Measurements from ENCODE around the gene IER3.

The IER3 gene, protein sequence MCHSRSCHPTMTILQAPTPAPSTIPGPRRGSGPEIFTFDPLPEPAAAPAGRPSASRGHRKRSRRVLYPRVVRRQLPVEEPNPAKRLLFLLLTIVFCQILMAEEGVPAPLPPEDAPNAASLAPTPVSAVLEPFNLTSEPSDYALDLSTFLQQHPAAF

DNA sequence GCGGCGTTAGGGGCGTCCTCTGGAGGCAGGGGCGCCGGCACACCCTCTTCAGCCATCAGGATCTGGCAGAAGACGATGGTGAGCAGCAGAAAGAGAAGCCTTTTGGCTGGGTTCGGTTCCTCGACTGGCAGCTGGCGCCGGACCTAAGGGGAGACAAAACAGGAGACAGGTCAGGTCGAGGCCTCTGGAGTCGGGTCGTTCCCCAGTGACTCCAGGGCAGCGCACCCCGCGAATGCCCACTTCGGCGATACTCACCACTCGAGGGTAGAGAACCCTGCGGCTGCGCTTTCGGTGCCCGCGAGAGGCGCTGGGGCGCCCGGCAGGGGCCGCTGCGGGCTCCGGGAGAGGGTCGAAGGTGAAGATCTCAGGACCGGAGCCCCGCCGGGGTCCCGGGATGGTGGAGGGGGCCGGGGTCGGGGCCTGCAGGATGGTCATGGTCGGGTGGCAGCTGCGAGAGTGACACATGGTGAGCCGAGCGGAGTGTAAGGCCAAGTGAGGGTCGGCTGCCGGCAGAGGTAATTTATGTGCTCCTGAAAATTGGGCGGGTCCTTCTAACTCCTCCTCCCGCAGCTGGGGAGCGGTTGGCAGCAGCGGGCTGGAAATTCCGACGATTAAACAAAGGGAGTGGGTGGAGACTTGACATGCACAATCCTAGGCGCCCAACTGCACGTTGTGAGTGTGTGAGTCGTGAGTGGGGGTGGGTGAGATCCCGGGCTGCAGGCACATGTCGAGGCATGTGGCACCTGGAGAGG lies at the start of gene IER3:
IER3 (minus strand) TSS at position 494 of the 752 bp plus-strand sequence; CDS start at position 465, 29 bp downstream.
- DNase-seq (ENCODE audit: low spot score): peak; percentile 81
- in situ Hi-C loops (cut with MboI; ENCODE audit: low pct_unique_long_range_greater_than_20kb, low sequenced_read_pairs, unreplicated experiment): loop anchor here (10.0 kb wide), 1 partner anchor 71 kb away; no protein-coding TSS in a partner anchor
- TF ChIP-seq, protein P1, sequence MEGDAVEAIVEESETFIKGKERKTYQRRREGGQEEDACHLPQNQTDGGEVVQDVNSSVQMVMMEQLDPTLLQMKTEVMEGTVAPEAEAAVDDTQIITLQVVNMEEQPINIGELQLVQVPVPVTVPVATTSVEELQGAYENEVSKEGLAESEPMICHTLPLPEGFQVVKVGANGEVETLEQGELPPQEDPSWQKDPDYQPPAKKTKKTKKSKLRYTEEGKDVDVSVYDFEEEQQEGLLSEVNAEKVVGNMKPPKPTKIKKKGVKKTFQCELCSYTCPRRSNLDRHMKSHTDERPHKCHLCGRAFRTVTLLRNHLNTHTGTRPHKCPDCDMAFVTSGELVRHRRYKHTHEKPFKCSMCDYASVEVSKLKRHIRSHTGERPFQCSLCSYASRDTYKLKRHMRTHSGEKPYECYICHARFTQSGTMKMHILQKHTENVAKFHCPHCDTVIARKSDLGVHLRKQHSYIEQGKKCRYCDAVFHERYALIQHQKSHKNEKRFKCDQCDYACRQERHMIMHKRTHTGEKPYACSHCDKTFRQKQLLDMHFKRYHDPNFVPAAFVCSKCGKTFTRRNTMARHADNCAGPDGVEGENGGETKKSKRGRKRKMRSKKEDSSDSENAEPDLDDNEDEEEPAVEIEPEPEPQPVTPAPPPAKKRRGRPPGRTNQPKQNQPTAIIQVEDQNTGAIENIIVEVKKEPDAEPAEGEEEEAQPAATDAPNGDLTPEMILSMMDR (IDR thresholded peaks at IDR 0.05; ENCODE audit: extremely low read depth, insufficient read depth, missing control alignments): peak; percentile 71

DNA sequence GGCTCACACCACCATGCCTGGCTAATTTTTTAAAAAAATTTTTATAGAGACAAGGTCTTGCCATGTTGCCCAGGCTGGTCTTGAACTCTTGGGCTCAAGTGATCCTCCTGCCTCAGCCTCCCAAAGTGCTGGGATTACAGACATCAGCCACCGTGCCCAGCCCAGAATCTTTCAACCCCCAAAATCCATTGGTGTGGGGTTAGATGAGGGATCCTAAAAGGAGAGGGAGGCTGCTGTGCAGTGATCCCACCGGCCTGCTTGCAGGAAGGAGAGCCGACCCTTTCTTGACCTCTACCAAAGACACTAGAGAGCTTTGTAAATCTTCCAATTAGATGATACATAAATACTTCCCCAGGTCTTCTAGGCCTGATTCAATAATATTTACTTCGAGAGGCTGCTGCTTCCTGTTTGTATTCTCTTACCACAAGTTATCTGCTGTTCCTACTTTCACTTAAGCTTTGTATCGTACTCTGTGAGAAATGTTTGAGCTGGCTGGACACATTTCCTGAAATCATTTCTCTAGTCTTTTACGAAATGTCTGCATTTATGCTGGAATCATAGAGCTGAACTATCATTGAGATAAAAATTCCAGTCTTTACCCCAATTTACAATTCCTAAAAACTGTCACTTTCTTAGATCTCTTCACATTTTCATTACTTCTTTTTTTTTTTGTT lies 49.3 kb upstream of the IER3 start:
- TF ChIP-seq, protein P1 (IDR thresholded peaks at IDR 0.05; ENCODE audit: extremely low read depth, insufficient read depth, missing control alignments): no peak
- in situ Hi-C loops (cut with MboI; ENCODE audit: low pct_unique_long_range_greater_than_20kb, low sequenced_read_pairs, unreplicated experiment): no loop called here
- DNase-seq (ENCODE audit: low spot score): peak; percentile 61

DNA sequence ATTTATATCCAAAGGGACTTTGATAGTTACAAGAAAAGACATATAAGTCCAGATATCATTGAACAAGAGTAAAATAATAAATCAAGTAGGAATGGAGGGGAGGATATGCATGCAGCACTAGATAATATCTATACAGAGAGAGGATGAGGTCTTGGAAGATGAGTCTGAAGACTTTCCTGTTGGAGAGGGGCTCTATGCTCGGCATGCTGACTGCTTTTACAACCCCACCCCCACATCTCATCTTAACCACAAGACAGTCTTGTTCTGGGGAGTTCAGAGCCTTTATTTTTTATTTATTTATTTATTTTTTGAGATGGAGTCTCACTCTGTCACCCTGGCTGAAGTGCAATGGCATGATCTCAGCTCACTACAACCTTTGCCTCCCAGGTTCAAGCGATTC lies 48.4 kb upstream of the IER3 start:
- TF ChIP-seq, protein P1 (IDR thresholded peaks at IDR 0.05; ENCODE audit: extremely low read depth, insufficient read depth, missing control alignments): no peak
- in situ Hi-C loops (cut with MboI; ENCODE audit: low pct_unique_long_range_greater_than_20kb, low sequenced_read_pairs, unreplicated experiment): no loop called here
- no peak for DNase-seq (ENCODE audit: low spot score)

DNA sequence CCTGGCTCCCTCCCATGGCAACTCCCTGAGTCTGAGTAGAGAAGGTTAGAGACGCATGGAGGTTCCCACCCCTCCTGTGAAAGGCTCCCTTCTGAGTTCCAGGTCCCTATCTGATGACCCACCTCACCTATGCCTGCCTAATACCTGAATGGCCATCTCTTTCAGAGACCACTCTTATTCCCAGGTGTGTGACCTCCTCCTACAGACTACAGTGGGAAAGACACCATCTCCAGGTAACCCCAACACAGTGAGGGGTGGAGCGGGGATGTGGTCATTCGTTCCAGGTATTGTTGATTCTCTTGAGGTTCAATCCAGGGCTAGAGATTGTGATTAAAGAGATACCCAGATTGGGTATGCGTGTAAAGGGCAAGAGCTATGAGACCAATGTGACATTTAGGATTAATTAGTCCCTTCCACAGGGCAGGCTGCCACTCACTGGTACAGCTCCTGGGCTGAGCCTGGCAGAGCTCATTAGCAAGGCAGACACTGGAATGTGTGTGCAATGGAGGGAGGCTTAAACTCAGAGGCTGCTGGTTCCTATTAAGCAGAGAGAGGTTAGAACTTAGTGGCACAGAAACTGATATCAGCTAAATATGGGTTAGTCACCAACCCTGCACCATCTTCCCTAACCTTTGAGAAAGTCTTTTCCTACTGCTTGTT lies 46.5 kb upstream of the IER3 start:
- no peak for DNase-seq (ENCODE audit: low spot score)
- TF ChIP-seq, protein P1 (IDR thresholded peaks at IDR 0.05; ENCODE audit: extremely low read depth, insufficient read depth, missing control alignments): no peak
- in situ Hi-C loops (cut with MboI; ENCODE audit: low pct_unique_long_range_greater_than_20kb, low sequenced_read_pairs, unreplicated experiment): no loop called here

DNA sequence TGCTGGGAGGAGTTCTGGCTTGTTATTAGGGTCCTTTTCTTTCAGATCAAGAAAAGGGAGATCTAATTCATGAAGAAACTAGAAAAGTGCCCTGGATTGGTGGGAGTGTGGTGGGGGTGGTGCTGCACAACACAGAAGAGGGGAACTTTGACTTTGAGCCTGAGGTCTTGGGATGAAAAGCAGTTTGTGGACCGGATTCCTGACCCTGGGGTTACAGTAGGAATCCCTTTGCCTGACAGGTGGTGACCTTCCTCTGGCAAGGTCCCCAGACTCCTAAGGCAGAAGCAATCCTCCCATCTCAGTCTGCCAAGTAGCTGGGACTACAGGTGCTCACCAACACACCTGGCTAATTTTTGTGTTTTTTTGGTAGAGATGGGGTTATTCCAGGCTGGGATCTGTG lies 45.3 kb upstream of the IER3 start:
- DNase-seq (ENCODE audit: low spot score): no peak
- in situ Hi-C loops (cut with MboI; ENCODE audit: low pct_unique_long_range_greater_than_20kb, low sequenced_read_pairs, unreplicated experiment): no loop called here
- TF ChIP-seq, protein P1 (IDR thresholded peaks at IDR 0.05; ENCODE audit: extremely low read depth, insufficient read depth, missing control alignments): no peak

DNA sequence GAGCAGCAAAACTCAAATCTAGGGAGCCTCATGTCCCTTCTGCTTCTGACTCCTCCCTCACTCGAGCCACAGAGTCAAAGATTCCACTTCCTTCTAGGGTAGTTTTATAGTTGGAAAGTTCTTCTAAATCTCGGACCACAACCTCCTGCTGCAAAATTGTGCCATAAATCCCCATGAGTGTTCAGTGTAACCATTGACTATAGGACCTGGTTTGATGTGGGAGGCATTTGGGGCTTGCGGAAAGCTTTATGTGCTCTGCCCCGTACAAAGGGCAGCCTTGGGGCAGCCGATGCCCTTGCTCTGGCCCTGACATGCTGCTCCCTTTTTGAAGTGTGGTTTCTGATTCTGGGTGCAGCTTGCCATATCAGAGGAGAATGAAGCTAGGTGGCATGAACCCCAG lies 43.6 kb upstream of the IER3 start:
- in situ Hi-C loops (cut with MboI; ENCODE audit: low pct_unique_long_range_greater_than_20kb, low sequenced_read_pairs, unreplicated experiment): no loop called here
- DNase-seq (ENCODE audit: low spot score): no peak
- TF ChIP-seq, protein P1 (IDR thresholded peaks at IDR 0.05; ENCODE audit: extremely low read depth, insufficient read depth, missing control alignments): no peak

Data from GM13977 (cell line).